Stimulated activated CD4-positive, alpha-beta T cell treated with anti-CD3 and anti-CD28 coated beads, TNF-alpha, amount 100 ng/mL, for 24 hours (primary cell): ENCODE data around the gene INPP5A.
"Not testable (repeated sequence)": the region's sequence is repeated elsewhere in the genome, so short reads cannot be mapped to it uniquely, and the experiment has no call there.

ENCODE experiments used
- DNase-seq, 3 experiments: peaks; one replicate each; pipeline ENCODE4 v3.0.0-alpha.2; 2020; ENCODE audit warnings: low read depth in 3 of 3

The INPP5A gene

DNA sequence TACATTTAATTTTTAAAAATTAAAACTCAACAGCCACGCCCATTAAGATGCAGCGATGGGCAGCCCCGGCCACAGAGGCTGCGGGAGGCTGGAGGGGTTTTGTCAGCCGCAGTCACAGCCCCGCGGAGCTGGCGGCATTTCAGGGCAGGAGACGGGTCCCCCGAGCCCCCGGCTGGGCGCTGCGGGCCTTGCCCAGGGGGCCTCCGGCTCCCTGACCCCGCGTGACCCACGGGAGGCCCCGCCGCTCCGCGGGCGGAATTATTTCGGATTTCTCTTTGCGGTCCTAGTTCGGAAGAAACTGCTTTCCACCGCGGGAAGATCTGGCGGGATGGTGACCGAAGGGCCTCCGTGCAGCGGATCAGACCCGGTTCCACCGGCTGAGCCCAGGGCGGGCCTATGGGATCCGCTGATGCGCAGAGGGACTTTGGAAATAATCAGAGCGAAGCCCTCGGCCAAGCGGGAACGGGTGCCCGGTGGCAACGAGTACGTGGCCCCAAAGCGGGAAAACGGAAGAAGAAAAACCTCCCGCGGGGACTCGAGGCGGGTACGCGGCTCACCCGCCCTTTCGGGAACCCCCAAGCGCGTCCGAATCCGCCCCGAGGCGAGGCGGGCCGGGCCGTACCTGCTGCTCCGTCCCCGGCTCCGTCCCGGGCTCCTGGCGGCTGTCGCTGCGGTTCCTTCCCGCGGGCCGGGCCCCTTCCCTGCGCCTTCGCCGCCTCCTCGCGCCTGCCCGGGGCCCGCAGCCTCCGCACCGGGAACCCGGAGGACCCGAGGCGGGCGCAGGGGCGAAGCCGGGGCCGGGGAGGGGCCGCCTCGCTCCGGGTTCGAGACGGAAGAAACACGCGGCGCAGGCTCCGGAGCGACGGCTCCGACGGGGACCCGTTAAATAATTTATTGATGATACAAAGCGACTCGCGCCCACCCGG, 246.6 kb downstream of the INPP5A start:
- no peak for DNase-seq

GRCh38 chr10:132784866-132785722, 247.5 kb downstream of the INPP5A start:
- no peak for DNase-seq

GRCh38 chr10:132785723-132786475, 248.3 kb downstream of the INPP5A start, which contains the start of gene NKX6-2:
Gene NKX6-2, minus strand, starts transcription at chr10:132786147. Its CDS starts 199 bp downstream, at chr10:132785948.
- DNase-seq = no peak

DNA sequence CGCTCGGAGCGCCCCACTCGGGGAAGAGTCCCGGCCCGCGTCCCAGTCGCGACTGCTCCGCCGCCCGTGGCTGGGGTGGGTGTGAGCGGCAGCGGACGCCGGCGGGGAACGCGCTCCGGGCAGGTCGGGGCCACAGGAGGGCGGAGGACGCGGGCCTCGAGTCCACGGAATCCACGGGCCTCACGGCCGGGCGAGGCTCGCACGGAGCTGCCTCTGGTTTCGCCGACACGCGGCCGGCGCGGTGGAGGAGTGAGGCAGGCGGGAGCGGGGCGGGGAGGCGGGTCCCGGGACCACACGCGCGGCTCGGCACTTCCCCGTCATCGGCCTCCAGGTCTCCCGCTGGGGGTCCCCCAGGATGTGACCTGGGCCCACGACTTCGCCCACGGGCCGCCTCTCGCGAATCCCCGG, 248.9 kb downstream of the INPP5A start:
- DNase-seq = no peak

- no peak for DNase-seq
These were observed 249.4 kb downstream of the INPP5A start for GRCh38 chr10:132786884-132787494.

DNA sequence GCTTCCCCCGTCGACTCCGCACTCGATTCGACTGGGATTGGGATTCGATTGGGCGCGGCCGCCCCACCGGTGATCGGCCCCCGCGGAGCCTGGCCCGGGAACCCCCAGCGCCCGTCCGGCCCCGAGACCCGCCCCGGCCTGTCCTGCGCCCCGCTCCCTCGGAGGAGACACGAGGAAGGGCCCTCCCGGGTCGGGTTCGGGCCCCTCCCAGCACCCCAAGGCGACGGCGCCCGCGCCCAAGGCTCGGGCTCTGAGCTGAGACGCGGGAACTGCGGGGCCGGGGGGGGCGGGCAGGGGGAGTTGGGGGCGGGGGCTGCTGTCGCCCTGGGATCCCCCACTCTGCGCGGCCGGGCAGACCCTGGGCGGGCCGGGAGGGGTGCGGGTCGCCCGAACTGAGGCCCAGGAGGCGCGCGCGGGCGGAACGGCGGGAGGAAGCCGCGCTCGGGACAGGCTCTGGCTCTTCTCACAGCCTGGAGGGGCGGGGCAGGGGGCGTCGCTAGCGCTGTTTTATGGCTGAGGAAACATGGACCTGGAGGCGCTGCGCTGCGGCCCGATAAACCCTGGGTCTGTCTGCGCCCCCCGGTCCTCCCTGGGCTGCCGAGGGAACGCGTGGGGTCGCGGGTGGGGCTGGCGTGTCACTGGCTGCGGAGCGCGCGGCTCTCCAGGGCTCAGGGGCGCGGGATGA, 250.1 kb downstream of the INPP5A start:
- no peak for DNase-seq

- no peak for DNase-seq
These were observed 250.7 kb downstream of the INPP5A start for GRCh38 chr10:132788180-132788830.

- DNase-seq = no peak
These were observed 251.2 kb downstream of the INPP5A start for GRCh38 chr10:132788831-132789219.

DNA sequence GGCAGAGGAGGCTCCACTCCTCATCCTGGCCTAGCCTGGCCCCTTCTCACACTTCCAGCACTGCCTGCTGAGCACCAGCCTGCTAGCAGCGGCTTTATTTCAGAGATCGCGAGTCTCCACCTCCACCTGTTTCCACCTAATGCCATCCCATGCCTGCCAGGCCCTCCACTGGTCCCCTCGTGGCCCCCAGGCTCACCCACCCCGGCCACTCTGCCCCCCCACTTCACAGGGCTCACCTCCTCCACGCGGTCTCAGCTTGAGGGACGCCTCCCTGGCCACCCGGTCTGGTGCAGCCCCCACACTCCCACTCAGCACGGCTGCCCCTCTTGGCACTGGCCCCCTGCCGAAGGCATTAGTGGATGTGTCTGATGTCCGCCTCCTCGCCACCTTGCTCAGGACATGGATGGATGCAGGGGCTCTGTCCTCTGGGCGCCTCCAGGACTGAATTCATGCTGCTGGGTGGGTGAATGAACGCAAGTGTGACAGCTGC, 252.1 kb downstream of the INPP5A start:
- no peak for DNase-seq

GRCh38 chr10:132790470-132790869, 252.9 kb downstream of the INPP5A start:
- DNase-seq = no peak

DNA sequence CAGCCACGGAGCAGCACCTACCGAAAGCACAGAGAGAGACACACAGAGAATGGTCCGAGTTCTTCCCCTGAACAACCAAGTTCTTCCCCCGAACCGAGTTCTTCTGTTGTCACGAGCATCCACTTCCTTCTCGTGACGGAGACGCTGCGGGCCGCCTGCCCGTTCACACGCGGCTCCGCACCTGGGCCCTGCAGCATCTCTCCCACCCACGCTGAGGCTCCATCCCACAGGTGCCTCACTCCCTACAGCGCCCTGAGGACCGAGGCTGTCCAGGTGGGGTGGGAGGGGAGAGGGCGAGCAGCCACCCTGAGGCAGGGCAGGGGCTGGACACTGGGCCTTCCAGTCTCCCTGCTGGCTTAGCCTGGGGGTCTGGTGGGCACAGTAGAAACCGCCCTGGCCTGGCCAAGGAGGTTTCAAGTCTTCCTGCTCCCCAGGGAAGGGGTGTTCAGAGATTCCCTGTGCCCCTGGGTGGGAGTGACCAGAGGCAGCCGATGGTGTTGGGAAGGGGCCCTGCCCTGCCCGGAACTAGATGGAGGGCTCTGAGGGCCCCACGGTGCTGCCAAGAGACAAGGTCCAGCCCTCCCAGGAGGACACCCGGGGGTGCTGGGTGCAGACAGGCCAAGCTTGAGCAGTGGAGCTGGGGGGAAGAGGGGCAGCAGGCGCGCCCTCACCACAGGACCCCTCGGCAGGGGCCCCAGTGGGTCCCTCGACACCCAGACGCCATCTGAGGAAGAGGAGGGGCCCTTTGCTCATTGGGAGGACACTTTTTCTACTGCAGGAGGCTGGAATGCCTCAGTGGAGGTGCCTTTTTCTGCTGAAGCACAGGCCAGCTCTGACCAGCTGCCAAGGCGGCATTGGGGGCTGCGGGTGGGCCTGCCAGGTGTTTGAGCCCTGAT, 253.6 kb downstream of the INPP5A start:
- no peak for DNase-seq

DNA sequence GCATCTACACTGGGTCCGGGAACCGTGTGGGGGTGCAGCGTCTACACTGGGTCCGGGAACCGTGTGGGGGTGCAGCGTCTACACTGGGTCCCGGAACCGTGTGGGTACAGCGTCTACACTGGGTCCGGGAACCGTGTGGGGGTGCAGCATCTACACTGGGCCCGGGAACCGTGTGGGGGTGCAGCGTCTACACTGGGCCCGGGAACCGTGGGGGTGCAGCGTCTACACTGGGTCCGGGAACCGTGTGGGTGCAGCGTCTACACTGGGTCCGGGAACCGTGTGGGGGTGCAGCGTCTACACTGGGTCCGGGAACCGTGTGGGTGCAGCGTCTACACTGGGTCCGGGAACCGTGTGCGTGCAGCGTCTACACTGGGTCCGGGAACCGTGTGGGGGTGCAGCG, 254.5 kb downstream of the INPP5A start:
- not testable (repeated sequence) for DNase-seq

GRCh38 chr10:132792796-132793195, 255.2 kb downstream of the INPP5A start:
- DNase-seq = no peak

DNA sequence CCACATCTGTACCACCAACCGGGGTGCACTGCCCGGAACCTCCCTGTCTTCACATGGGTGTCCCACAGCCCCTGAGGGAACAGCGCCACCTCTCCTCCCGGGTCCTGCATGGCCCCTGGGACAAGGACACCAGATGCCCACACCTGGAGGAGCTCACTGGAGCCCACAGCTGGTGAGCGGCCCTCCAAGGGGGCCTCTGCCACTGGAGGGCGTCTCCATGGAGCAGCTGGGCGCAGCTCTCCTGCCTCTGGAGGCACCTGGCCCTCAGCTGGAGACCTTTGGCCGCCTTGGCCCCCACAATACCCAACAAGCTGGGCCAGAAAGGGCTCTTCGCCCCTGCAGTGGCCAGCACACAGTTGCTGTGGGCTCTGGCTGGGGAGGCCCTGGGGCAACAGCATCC, 255.6 kb downstream of the INPP5A start:
- DNase-seq = no peak

- no peak for DNase-seq
These were observed 256.6 kb downstream of the INPP5A start for GRCh38 chr10:132793871-132794849.

- no peak for DNase-seq
These were observed 259.3 kb downstream of the INPP5A start for GRCh38 chr10:132796846-132797245.

GRCh38 chr10:132797986-132798385, 260.4 kb downstream of the INPP5A start:
- DNase-seq = not testable (repeated sequence)

GRCh38 chr10:132798403-132798802, 260.8 kb downstream of the INPP5A start:
- no peak for DNase-seq
